ENCODE data around the gene HSPB6.

Gene HSPB6

DNA sequence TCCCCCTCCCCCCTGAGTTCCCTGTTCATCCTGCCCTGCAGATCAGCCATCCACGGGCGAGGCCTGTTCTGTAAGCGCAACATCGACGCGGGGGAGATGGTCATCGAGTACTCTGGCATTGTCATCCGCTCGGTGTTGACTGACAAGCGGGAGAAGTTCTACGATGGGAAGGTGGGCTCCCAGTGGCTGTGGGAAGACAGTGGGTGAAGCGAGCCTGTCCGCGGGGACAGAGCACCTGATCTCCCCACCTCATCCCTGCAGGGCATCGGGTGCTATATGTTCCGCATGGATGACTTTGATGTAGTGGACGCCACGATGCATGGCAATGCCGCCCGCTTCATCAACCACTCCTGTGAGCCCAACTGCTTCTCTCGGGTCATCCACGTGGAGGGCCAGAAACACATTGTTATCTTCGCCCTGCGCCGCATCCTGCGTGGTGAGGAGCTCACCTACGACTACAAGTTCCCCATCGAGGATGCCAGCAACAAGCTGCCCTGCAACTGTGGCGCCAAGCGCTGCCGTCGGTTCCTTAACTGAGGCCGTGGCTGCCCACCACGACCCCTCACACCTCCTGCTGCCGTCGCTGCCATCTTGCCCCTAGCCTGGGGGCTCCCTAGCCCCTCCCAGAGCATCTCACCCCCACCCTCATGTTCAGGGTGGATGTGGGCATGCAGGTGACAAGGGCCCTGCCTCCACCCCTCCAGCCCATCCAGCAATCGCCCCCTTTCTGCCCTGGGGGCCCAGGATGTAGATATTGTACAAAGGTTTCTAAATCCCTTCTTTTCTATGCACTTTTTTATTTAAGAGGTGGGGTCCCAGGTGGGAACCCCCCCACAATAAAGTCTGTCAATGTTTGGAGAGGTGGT is 18.6 kb downstream of the HSPB6 start:
- H3K4me2 ChIP-seq (ENCODE audit: low read depth, low read length, poor library complexity, severe bottlenecking): no peak overlapping the region
- H3K36me3 ChIP-seq (ENCODE audit: low read length): no peaks in the 10 kb centered on the region
- no peaks in the 10 kb centered on the region for H3K9me2 ChIP-seq (replicated peaks; ENCODE audit: insufficient read depth, low read length)
- H4K20me1 ChIP-seq (ENCODE audit: low read depth, low read length): no peaks in the 10 kb centered on the region
- H3K9ac ChIP-seq (ENCODE audit: low read length): no peak overlapping the region
- TF ChIP-seq EZH2phosphoT487 (conservative IDR thresholded peaks at IDR 0.05; ENCODE audit: low read length) (no peak), CTCF (IDR thresholded peaks at IDR 0.05; ENCODE audit: insufficient read depth, low read length, poor library complexity, severe bottlenecking) (no peak)
- no peaks in the 10 kb centered on the region for H3K79me2 ChIP-seq (ENCODE audit: insufficient read depth, low read length)
- H3F3A ChIP-seq (ENCODE audit: insufficient read depth): peaks cover 13% of the 10 kb centered on the region
- H3K4me3 ChIP-seq (ENCODE audit: insufficient read depth, low read length, poor library complexity, severe bottlenecking): no peak overlapping the region
- H3K27me3 ChIP-seq (ENCODE audit: low read length): no peaks in the 10 kb centered on the region
- H3K9me3 ChIP-seq (ENCODE audit: insufficient read depth, low read length): no peaks in the 10 kb centered on the region
- H2AFZ ChIP-seq (ENCODE audit: low read depth, low read length, severe bottlenecking): no peak overlapping the region
- H3K27ac ChIP-seq (ENCODE audit: low read depth, low read length): no peak overlapping the region

- Histone ChIP-seq H3K4me3 (ENCODE audit: insufficient read depth, low read length, poor library complexity, severe bottlenecking) (no peak overlapping the region), H3K36me3 (ENCODE audit: low read length) (no peaks in the 10 kb centered on the region), H3K27ac (ENCODE audit: low read depth, low read length) (no peak overlapping the region), H3K4me2 (ENCODE audit: low read depth, low read length, poor library complexity, severe bottlenecking) (no peak overlapping the region), H4K20me1 (ENCODE audit: low read depth, low read length) (no peaks in the 10 kb centered on the region), H3K9ac (ENCODE audit: low read length) (no peak overlapping the region), H3K79me2 (ENCODE audit: insufficient read depth, low read length) (no peaks in the 10 kb centered on the region), H3K27me3 (ENCODE audit: low read length) (no peaks in the 10 kb centered on the region), H2AFZ (ENCODE audit: low read depth, low read length, severe bottlenecking) (no peak overlapping the region), H3K9me2 (replicated peaks; ENCODE audit: insufficient read depth, low read length) (no peaks in the 10 kb centered on the region), H3K9me3 (ENCODE audit: insufficient read depth, low read length) (no peaks in the 10 kb centered on the region), H3F3A (ENCODE audit: insufficient read depth) (peaks cover 13% of the 10 kb centered on the region)
- TF ChIP-seq CTCF (IDR thresholded peaks at IDR 0.05; ENCODE audit: insufficient read depth, low read length, poor library complexity, severe bottlenecking): no peak
- no peak for TF ChIP-seq EZH2phosphoT487 (conservative IDR thresholded peaks at IDR 0.05; ENCODE audit: low read length)
Measured at GRCh38 chr19:35736913-35737886, 19.6 kb downstream of the HSPB6 start.

GRCh38 chr19:35734889-35735288 is 21.9 kb downstream of the HSPB6 start:
- no peaks in the 10 kb centered on the region for H3K79me2 ChIP-seq (ENCODE audit: insufficient read depth, low read length)
- peaks cover 5% of the 10 kb centered on the region; the same call in 1 of the 2 replicates for H3F3A ChIP-seq (ENCODE audit: insufficient read depth)
- H3K36me3 ChIP-seq (ENCODE audit: low read length): no peaks in the 10 kb centered on the region
- no peaks in the 10 kb centered on the region for H4K20me1 ChIP-seq (ENCODE audit: low read depth, low read length)
- TF ChIP-seq CTCF (IDR thresholded peaks at IDR 0.05; ENCODE audit: insufficient read depth, low read length, poor library complexity, severe bottlenecking): no peak
- TF ChIP-seq EZH2phosphoT487 (conservative IDR thresholded peaks at IDR 0.05; ENCODE audit: low read length): no peak
- H2AFZ ChIP-seq (ENCODE audit: low read depth, low read length, severe bottlenecking): no peak overlapping the region
- H3K4me3 ChIP-seq (ENCODE audit: insufficient read depth, low read length, poor library complexity, severe bottlenecking): no peak overlapping the region
- no peaks in the 10 kb centered on the region for H3K9me2 ChIP-seq (replicated peaks; ENCODE audit: insufficient read depth, low read length)
- no peak overlapping the region for H3K27ac ChIP-seq (ENCODE audit: low read depth, low read length)
- H3K4me2 ChIP-seq (ENCODE audit: low read depth, low read length, poor library complexity, severe bottlenecking): no peak overlapping the region
- no peak overlapping the region for H3K9ac ChIP-seq (ENCODE audit: low read length)
- H3K27me3 ChIP-seq (ENCODE audit: low read length): no peaks in the 10 kb centered on the region
- H3K9me3 ChIP-seq (ENCODE audit: insufficient read depth, low read length): no peaks in the 10 kb centered on the region

All from SU-DHL-6 (cell line).